B cell (primary cell): ENCODE results near the gene CZIB. TPM values are rescaled to one million over a fixed set of nuclear protein-coding genes. Genes with fewer than 3 reads are reported as not detected.

Experiments used
- ATAC-seq: fragments of 200-7000 bp; cut with Tn5 transposase; one replicate; pipeline ENCODE4 v1.10.0; 2021; ENCODE audit warnings: low read depth, mild to moderate bottlenecking, moderate number of reproducible peaks, moderate library complexity
- CTCF ChIA-PET: fragments of 350-600 bp; sonication (Branson Sonifier 250); formaldehyde crosslinking; loops from one replicate; lab custom pipeline; 2021; ENCODE audit warnings: antibody characterized with exemption, inconsistent platforms; lab: Charles Lee
- POLR2A ChIA-PET: fragments of 350-600 bp; sonication (Branson Sonifier 250); formaldehyde crosslinking; loops from one replicate; lab custom pipeline; 2021; ENCODE audit warnings: antibody characterized with exemption; lab: Charles Lee
- DNase-seq: peaks from one replicate; pipeline ENCODE4 v3.0.0; 2013
- H2AFZ ChIP-seq: 2 replicates; pipeline ENCODE4 v1.6.1; 2012; ENCODE audit warnings: mild to moderate bottlenecking, low read depth, low read length; ENCODE audit not compliant: insufficient read depth, poor library complexity, severe bottlenecking
- H3K27ac ChIP-seq, 2 donors: 1 replicate in 1 of 2; 2 replicates in 1 of 2; pipeline ENCODE4 v1.5.1; 2012 to 2013; ENCODE audit warnings: low read length in 2 of 2, mild to moderate bottlenecking in 2 of 2, moderate library complexity in 1 of 2
- H3K27me3 ChIP-seq, 4 experiments: fragments of 200-600 bp in 1 of 4; sonication (generic) in 1 of 4; replicated peaks in 1 of 4; 1 replicate in 2 of 4; 2 replicates in 2 of 4; pipeline versions ENCODE4 v1.6.1 to v1.7.0; 2013 to 2016; ENCODE audit warnings: low read length in 3 of 4, mild to moderate bottlenecking in 2 of 4, mixed read lengths in 1 of 4, moderate library complexity in 1 of 4; ENCODE audit not compliant: insufficient read depth in 4 of 4, control insufficient read depth in 3 of 4; ENCODE audit errors: control extremely low read depth in 1 of 4
- H3K36me3 ChIP-seq, 2 experiments: replicated peaks in 1 of 2; 1 replicate in 1 of 2; 2 replicates in 1 of 2; pipeline versions ENCODE4 v1.6.1 to v1.7.1; 2013; ENCODE audit warnings: low read length in 1 of 2; ENCODE audit not compliant: insufficient read depth in 2 of 2, control insufficient read depth in 1 of 2; ENCODE audit errors: control extremely low read depth in 1 of 2, extremely low read depth in 1 of 2
- H3K4me1 ChIP-seq, 2 donors: fragments of 200-600 bp in 1 of 2; sonication (generic) in 1 of 2; 1 replicate in 1 of 2; 2 replicates in 1 of 2; pipeline versions ENCODE4 v1.5.1 to v1.6.1; 2013 to 2017; ENCODE audit warnings: low read length in 2 of 2; ENCODE audit not compliant: control insufficient read depth in 2 of 2, insufficient read depth in 2 of 2
- H3K4me2 ChIP-seq: replicated peaks from 2 replicates; pipeline ENCODE3; 2012; ENCODE audit warnings: mild to moderate bottlenecking, low read depth, low read length; ENCODE audit not compliant: poor library complexity, severe bottlenecking
- H3K4me3 ChIP-seq, 5 experiments: fragments of 200-600 bp in 1 of 5; sonication (generic) in 1 of 5; 1 replicate in 3 of 5; 2 replicates in 2 of 5; pipeline versions ENCODE4 v1.5.1 to v1.7.0; 2011 to 2016; ENCODE audit warnings: low read length in 4 of 5, mild to moderate bottlenecking in 4 of 5, low read depth in 2 of 5, control low read depth in 1 of 5, moderate library complexity in 1 of 5; ENCODE audit not compliant: insufficient read depth in 1 of 5; ENCODE audit errors: control extremely low read depth in 1 of 5, extremely low read depth in 1 of 5
- H3K79me2 ChIP-seq: fragments of 200-600 bp; sonication (generic); one replicate; pipeline ENCODE4 v1.6.0; 2016; ENCODE audit warnings: low read length; ENCODE audit not compliant: control insufficient read depth, insufficient read depth
- H3K9ac ChIP-seq: fragments of 200-600 bp; sonication (generic); 2 replicates; pipeline ENCODE4 v1.6.1; 2017; ENCODE audit warnings: mild to moderate bottlenecking, low read length, moderate library complexity
- H3K9me3 ChIP-seq, 3 donors: one replicate each; pipeline versions ENCODE4 v1.6.1 to v1.7.1; 2013; ENCODE audit warnings: low read length in 2 of 3; ENCODE audit not compliant: control insufficient read depth in 2 of 3, insufficient read depth in 1 of 3; ENCODE audit errors: control extremely low read depth in 1 of 3
- H4K20me1 ChIP-seq: 2 replicates; pipeline ENCODE4 v1.6.0; 2012; ENCODE audit warnings: mild to moderate bottlenecking, low read length; ENCODE audit not compliant: insufficient read depth, control insufficient read depth, poor library complexity, severe bottlenecking
- H3K27ac Mint-ChIP-seq: one replicate; pipeline ENCODE4 v1.8.0; 2021; ENCODE audit warnings: mixed read lengths
- H3K27me3 Mint-ChIP-seq: one replicate; pipeline ENCODE4 v1.8.0; 2021; ENCODE audit warnings: mixed read lengths
- H3K4me1 Mint-ChIP-seq: one replicate; pipeline ENCODE4 v1.8.0; 2021; ENCODE audit warnings: mixed read lengths
- H3K4me3 Mint-ChIP-seq: one replicate; pipeline ENCODE4 v1.8.0; 2021; ENCODE audit warnings: mixed read lengths
- H3K9me3 Mint-ChIP-seq: one replicate; pipeline ENCODE4 v1.8.0; 2022; ENCODE audit warnings: mixed read lengths; ENCODE audit not compliant: insufficient read depth
- CTCF ChIP-seq: fragments of 200-600 bp; IDR thresholded peaks from one replicate; pipeline ENCODE4 v1.8.0; 2022; ENCODE audit warnings: antibody characterized with exemption, mild to moderate bottlenecking
- EZH2 ChIP-seq: IDR thresholded peaks from 2 replicates; pipeline ENCODE4 v1.6.1; 2012; ENCODE audit warnings: borderline replicate concordance, low read depth, mild to moderate bottlenecking, moderate library complexity, low read length; ENCODE audit not compliant: insufficient read depth, poor library complexity, severe bottlenecking
- WGBS: methylation state at CpG from one replicate; pipeline ENCODE4 v1.1.5; 2013; ENCODE audit warnings: missing lambda C conversion rate; ENCODE audit not compliant: insufficient coverage; 5-methylcytosine and 5-hydroxymethylcytosine counted together
- intact Hi-C: fragments of 100-400 bp; cut with micrococcal nuclease; formaldehyde crosslinking; loops from one replicate; pipeline ENCODE4 v1.10.0; 2022
- polyA plus RNA-seq: library from polyadenylated mRNA; depleted of rRNA; stranded (reverse); fragments of >200 nt; gene quantifications from 2 replicates; pipeline ENCODE4 v1.2.3, GENCODE V29; 2012
- total RNA-seq, 2 donors: library from RNA; stranded (reverse); fragments of 120-200 nt in 1 of 2; gene quantifications; 1 replicate in 1 of 2; 2 replicates in 1 of 2; pipeline versions ENCODE4 v1.2.3 to v1.2.4, GENCODE V29; 2013 to 2022

The CZIB gene
- total and polyA plus RNA-seq, 2 donors (not counting 1 experiment from before 2014, with no cell fraction given): 47.9 to 62.0 TPM

- Mint-ChIP-seq H3K4me3 (no peak overlapping the region), H3K27ac (no peak overlapping the region), H3K9me3 (no peaks in the 10 kb centered on the region), H3K27me3 (no peaks in the 10 kb centered on the region), H3K4me1 (peaks cover 3% of the 10 kb centered on the region)
- ATAC-seq (no peak), DNase-seq (no peak)
- Histone ChIP-seq H3K4me3 (no peak overlapping the region), H3K9ac (no peak overlapping the region), H3K27ac (no peak overlapping the region), H3K4me2 (no peak overlapping the region), H3K79me2 (peaks cover 17% of the 10 kb centered on the region), H4K20me1 (no peaks in the 10 kb centered on the region), H2AFZ (no peak overlapping the region), H3K36me3 (peaks cover 1 to 47% of the 10 kb centered on the region in 2 experiments), H3K9me3 (no peaks in the 10 kb centered on the region), H3K27me3 (no peaks in the 10 kb centered on the region), H3K4me1 (peaks cover 3 to 4% of the 10 kb centered on the region in 2 donors)
- TF ChIP-seq CTCF (no peak), EZH2 (no peak)
- intact Hi-C loops: no loop called here
- POLR2A ChIA-PET: no interaction called here
- WGBS: 87% methylated on average over 3 of the region's 5 CpGs
- CTCF ChIA-PET: interaction anchor here (0.9 kb wide), 1 partner anchor 30 kb away, joined by 3 read pairs; no protein-coding TSS in a partner anchor
Observed at GRCh38 chr1:53214376-53214940, 6.0 kb downstream of the CZIB start.

GRCh38 chr1:53210954-53211353 is 9.5 kb downstream of the CZIB start:
- CTCF ChIA-PET: interaction anchor here (0.6 kb wide), 1 partner anchor 47 kb away, joined by 4 read pairs; no protein-coding TSS in a partner anchor
- H3K27ac ChIP-seq: no peak overlapping the region
- no peak overlapping the region for H3K9ac ChIP-seq
- intact Hi-C loops: no loop called here
- Mint-ChIP-seq H3K27me3 (no peaks in the 10 kb centered on the region), H3K4me3 (no peak overlapping the region), H3K27ac (no peak overlapping the region), H3K9me3 (peaks cover 2% of the 10 kb centered on the region), H3K4me1 (no peaks in the 10 kb centered on the region)
- peaks cover 15% of the 10 kb centered on the region for H3K79me2 ChIP-seq
- H3K4me3 ChIP-seq: no peak overlapping the region
- H3K9me3 ChIP-seq: peaks cover 1 to 13% (median 13%) of the 10 kb centered on the region in 3 donors
- H3K4me1 ChIP-seq: no peaks in the 10 kb centered on the region
- POLR2A ChIA-PET: interaction anchor here (0.5 kb wide), 1 partner anchor 14 kb away, joined by 4 read pairs; no protein-coding TSS in a partner anchor
- DNase-seq: no peak
- ATAC-seq: no peak
- H2AFZ ChIP-seq: no peak overlapping the region
- no peaks in the 10 kb centered on the region for H3K27me3 ChIP-seq
- TF ChIP-seq EZH2 (no peak), CTCF (no peak)
- WGBS: 100% methylated on average over 11 of the region's 11 CpGs
- peaks cover 1 to 72% of the 10 kb centered on the region in 2 experiments for H3K36me3 ChIP-seq
- H4K20me1 ChIP-seq: no peaks in the 10 kb centered on the region
- H3K4me2 ChIP-seq: no peak overlapping the region
